AG10803 (cell line): ENCODE data around the gene CANT1.

ENCODE experiments used
- DNase-seq: peaks from one replicate; pipeline ENCODE4 v3.0.0; 2010; ENCODE audit warnings: low read depth
- H3K4me3 ChIP-seq: 2 replicates; pipeline ENCODE4 v1.5.1; 2011; ENCODE audit warnings: mild to moderate bottlenecking, low read length, control low read depth
- TF ChIP-seq, protein P1 (sequence below): conservative IDR thresholded peaks from 2 replicates; pipeline ENCODE4 v1.5.1; 2011; ENCODE audit warnings: mild to moderate bottlenecking, low read length, control low read depth, inconsistent platforms

CANT1 gene

GRCh38 chr17:79038545-79039135 lies 29.1 kb upstream of the CANT1 start:
- TF ChIP-seq, protein P1, sequence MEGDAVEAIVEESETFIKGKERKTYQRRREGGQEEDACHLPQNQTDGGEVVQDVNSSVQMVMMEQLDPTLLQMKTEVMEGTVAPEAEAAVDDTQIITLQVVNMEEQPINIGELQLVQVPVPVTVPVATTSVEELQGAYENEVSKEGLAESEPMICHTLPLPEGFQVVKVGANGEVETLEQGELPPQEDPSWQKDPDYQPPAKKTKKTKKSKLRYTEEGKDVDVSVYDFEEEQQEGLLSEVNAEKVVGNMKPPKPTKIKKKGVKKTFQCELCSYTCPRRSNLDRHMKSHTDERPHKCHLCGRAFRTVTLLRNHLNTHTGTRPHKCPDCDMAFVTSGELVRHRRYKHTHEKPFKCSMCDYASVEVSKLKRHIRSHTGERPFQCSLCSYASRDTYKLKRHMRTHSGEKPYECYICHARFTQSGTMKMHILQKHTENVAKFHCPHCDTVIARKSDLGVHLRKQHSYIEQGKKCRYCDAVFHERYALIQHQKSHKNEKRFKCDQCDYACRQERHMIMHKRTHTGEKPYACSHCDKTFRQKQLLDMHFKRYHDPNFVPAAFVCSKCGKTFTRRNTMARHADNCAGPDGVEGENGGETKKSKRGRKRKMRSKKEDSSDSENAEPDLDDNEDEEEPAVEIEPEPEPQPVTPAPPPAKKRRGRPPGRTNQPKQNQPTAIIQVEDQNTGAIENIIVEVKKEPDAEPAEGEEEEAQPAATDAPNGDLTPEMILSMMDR: no peak
- DNase-seq: peak; percentile 99
- H3K4me3 ChIP-seq: no peak overlapping the region

- no peak overlapping the region for H3K4me3 ChIP-seq
- peak; percentile 96 for DNase-seq
- TF ChIP-seq, protein P1: no peak
These were observed 27.0 kb upstream of the CANT1 start for GRCh38 chr17:79036596-79036995.

- TF ChIP-seq, protein P1: no peak
- H3K4me3 ChIP-seq: no peak overlapping the region
- no peak for DNase-seq
These were observed 26.6 kb upstream of the CANT1 start for GRCh38 chr17:79036181-79036580.

GRCh38 chr17:79035686-79036085 lies 26.1 kb upstream of the CANT1 start:
- TF ChIP-seq, protein P1: no peak
- DNase-seq: no peak
- no peak overlapping the region for H3K4me3 ChIP-seq

- no peak overlapping the region for H3K4me3 ChIP-seq
- TF ChIP-seq, protein P1: no peak
- no peak for DNase-seq
These were observed 25.4 kb upstream of the CANT1 start for GRCh38 chr17:79034931-79035485.

- no peak overlapping the region for H3K4me3 ChIP-seq
- no peak for DNase-seq
- TF ChIP-seq, protein P1: no peak
These were observed 24.4 kb upstream of the CANT1 start for GRCh38 chr17:79033741-79034501.
